Measurements from ENCODE around the gene BSN. TPM values are rescaled to one million over a fixed set of nuclear protein-coding genes. Genes with fewer than 3 reads are reported as not detected.

The BSN gene
- total and polyA plus RNA-seq, 11 donors: 0.12 to 1.6 (median 0.75) TPM

DNA sequence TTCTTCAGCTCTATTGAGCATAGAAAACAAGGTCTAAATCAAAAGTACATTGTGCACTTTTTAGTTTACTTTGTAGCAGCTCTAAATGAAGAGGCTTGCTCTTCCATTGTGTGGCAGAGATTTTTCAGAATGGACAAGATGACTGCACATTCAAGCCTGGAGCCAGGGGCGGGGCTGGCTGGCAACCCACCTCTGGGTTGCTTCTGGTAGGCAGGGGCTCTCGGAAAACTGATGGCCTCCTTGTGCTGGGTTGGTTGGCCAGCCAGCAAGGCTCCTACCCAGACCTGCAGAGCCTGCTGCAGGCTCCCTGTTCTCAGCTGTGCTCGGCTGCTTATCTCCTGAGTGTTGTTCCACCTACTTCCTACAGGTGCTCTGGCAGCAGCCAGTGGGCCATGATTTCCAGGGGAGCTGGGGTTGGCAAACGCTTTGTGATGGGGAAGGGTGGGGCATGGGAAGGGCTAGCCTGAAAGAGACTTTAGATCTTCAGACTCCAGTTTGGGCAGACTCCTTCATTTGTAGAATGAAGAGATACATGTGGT, 8.8 kb downstream of the BSN start:
- TF ChIP-seq, protein P1, sequence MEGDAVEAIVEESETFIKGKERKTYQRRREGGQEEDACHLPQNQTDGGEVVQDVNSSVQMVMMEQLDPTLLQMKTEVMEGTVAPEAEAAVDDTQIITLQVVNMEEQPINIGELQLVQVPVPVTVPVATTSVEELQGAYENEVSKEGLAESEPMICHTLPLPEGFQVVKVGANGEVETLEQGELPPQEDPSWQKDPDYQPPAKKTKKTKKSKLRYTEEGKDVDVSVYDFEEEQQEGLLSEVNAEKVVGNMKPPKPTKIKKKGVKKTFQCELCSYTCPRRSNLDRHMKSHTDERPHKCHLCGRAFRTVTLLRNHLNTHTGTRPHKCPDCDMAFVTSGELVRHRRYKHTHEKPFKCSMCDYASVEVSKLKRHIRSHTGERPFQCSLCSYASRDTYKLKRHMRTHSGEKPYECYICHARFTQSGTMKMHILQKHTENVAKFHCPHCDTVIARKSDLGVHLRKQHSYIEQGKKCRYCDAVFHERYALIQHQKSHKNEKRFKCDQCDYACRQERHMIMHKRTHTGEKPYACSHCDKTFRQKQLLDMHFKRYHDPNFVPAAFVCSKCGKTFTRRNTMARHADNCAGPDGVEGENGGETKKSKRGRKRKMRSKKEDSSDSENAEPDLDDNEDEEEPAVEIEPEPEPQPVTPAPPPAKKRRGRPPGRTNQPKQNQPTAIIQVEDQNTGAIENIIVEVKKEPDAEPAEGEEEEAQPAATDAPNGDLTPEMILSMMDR (IDR thresholded peaks at IDR 0.05): no peak
- Histone ChIP-seq H3K27ac (no peak overlapping the region), H3K9me3 (no peaks in the 10 kb centered on the region), H3K27me3 (no peaks in the 10 kb centered on the region), H3K36me3 (no peaks in the 10 kb centered on the region), H3K4me1 (no peaks in the 10 kb centered on the region), H3K4me3 (no peak overlapping the region)
- WGBS, 4 donors: 56 to 76% (median 63%) methylated on average over 4 of the region's 4 CpGs
- ATAC-seq (no peak), DNase-seq (no peak)
- intact Hi-C loops (cut with DNase I): no loop called here

GRCh38 chr3:49563766-49564165, 9.5 kb downstream of the BSN start:
- intact Hi-C loops (cut with DNase I): no loop called here
- no peak for ATAC-seq
- WGBS, 4 donors: 86 to 89% (median 88%) methylated on average over 4 of the region's 4 CpGs

GRCh38 chr3:49566312-49566711, 12.0 kb downstream of the BSN start:
- ATAC-seq: no peak
- WGBS, 4 donors: 80 to 84% (median 82%) methylated on average over 2 of the region's 2 CpGs
- intact Hi-C loops (cut with DNase I): no loop called here

More at GRCh38 chr3:49563766-49564165, 9.5 kb downstream of the BSN start:
- no peak overlapping the region for H3K27ac ChIP-seq
- H3K36me3 ChIP-seq: no peaks in the 10 kb centered on the region
- no peaks in the 10 kb centered on the region for H3K4me1 ChIP-seq
- H3K27me3 ChIP-seq: no peaks in the 10 kb centered on the region
- TF ChIP-seq, protein P1 (IDR thresholded peaks at IDR 0.05): no peak
- TF ChIP-seq POLR2A (IDR thresholded peaks at IDR 0.05): no peak
- no peaks in the 10 kb centered on the region for H3K9me3 ChIP-seq
- H3K4me3 ChIP-seq: no peak overlapping the region
- DNase-seq: no peak

DNA sequence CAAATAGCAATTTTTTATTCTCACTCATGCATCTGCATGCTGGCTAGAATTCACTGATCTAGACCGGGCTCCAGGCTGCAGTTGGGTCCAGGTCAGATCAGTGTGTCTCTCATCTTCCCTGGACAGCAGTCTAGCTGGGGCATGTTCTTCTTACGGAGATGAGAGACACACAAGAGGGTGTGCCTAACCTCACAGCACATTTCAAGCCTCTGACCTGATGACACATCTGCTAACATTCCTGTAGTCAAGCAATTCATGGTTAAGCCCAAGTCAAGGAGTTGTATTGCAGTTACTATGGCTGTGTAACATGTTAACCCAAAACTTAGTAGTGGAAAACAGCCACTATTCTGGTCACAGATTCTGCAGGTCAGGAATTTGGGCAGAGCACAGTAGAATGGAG, 13.1 kb downstream of the BSN start:
- 29 to 63% (median 51%) methylated on average over 2 of the region's 2 CpGs for WGBS, 4 donors
- intact Hi-C loops (cut with DNase I): no loop called here
- ATAC-seq: no peak

More at GRCh38 chr3:49566312-49566711, 12.0 kb downstream of the BSN start:
- TF ChIP-seq, protein P1 (IDR thresholded peaks at IDR 0.05): peak in 1 of 12 donors; percentile 17
- TF ChIP-seq POLR2A (IDR thresholded peaks at IDR 0.05): no peak
- no peaks in the 10 kb centered on the region for H3K9me3 ChIP-seq
- no peak for DNase-seq
- H3K4me3 ChIP-seq: no peak overlapping the region
- no peaks in the 10 kb centered on the region for H3K4me1 ChIP-seq
- no peaks in the 10 kb centered on the region for H3K27me3 ChIP-seq
- no peaks in the 10 kb centered on the region for H3K36me3 ChIP-seq
- H3K27ac ChIP-seq: no peak overlapping the region

More for the DNA sequence above, 13.1 kb downstream of the BSN start:
- TF ChIP-seq, protein P1 (IDR thresholded peaks at IDR 0.05): no peak
- no peak for TF ChIP-seq POLR2A (IDR thresholded peaks at IDR 0.05)
- Histone ChIP-seq H3K9me3 (no peaks in the 10 kb centered on the region), H3K27ac (no peak overlapping the region), H3K4me1 (no peaks in the 10 kb centered on the region), H3K4me3 (no peak overlapping the region), H3K36me3 (no peaks in the 10 kb centered on the region), H3K27me3 (no peaks in the 10 kb centered on the region)
- no peak for DNase-seq

All from heart left ventricle (tissue), 16 donors.